C4-2B (cell line): ENCODE data around the gene CCDC73.

ENCODE experiments used
- CTCF ChIP-seq: fragments of 450-650 bp; conservative IDR thresholded peaks from 2 replicates; pipeline ENCODE4 v1.5.1; 2017; ENCODE audit warnings: mild to moderate bottlenecking
- ZFX ChIP-seq: fragments of 450-650 bp; IDR thresholded peaks from 2 replicates; pipeline ENCODE4 v1.6.1; 2017

GRCh38 chr11:32772731-32773130 is 21.7 kb downstream of the CCDC73 start:
- TF ChIP-seq CTCF (no peak), ZFX (no peak)
